ENCODE measurements around the gene EIF2A.

Gene EIF2A

DNA sequence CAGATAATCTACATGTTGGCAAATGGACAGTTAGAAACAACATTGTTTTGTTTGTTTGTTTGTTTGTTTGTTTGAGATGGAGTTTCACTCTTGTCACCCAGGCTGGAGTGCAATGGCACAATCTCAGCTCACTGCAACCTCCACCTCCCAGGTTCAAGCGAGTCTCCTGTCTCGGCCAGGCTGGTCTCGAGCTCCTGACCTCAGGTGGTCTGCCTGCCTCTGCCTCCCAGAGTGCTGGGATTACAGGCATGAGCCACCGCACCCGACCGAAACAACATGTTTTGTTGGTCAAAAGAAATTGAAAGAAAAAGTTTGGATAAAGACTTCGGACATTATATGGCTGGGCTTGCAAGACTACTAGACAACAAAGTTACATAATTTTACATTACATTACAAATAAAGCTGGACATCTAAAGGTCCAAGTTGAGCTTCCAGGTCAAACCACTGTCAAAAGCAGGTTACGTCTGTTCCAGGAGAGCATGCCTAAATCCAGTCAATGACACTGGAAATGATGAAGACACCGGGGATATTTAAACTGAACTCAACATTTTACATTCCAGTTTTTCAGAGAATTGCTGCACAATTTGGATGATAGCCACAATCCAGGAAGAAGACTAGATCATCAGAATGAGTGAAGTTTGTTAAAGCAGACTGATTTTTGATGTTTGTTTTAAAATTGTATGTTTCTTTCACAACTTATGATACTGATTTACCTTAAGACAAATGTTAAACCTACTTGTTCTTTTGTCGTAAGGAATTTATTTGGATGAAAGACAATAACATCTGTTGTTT lies 18.9 kb upstream of the EIF2A start:
- Histone ChIP-seq H3K4me1 (ENCODE audit: insufficient read depth, low read length) (no peaks in the 10 kb centered on the region), H3K36me3 (ENCODE audit: insufficient read depth, low read length) (no peaks in the 10 kb centered on the region), H3K4me2 (ENCODE audit: insufficient read depth, low read length) (no peak overlapping the region), H2AFZ (ENCODE audit: low read depth, low read length) (no peak overlapping the region), H3K79me2 (ENCODE audit: insufficient read depth, low read length) (no peaks in the 10 kb centered on the region), H3K9me3 (ENCODE audit: insufficient read depth, low read length, severe bottlenecking) (no peaks in the 10 kb centered on the region), H4K20me1 (ENCODE audit: insufficient read depth, low read length) (no peaks in the 10 kb centered on the region), H3K27ac (ENCODE audit: low read length) (no peak overlapping the region), H3K4me3 (ENCODE audit: low read depth in 1 of 2, low read length in 2 of 2) (no peak overlapping the region), H3K27me3 (ENCODE audit: insufficient read depth, low read length, poor library complexity) (no peaks in the 10 kb centered on the region), H3K9ac (ENCODE audit: low read depth, low read length) (no peak overlapping the region)
- DNase-seq, result no peak
- no peak for ATAC-seq (ENCODE audit: insufficient read depth, low read depth)
- TF ChIP-seq, protein P1, sequence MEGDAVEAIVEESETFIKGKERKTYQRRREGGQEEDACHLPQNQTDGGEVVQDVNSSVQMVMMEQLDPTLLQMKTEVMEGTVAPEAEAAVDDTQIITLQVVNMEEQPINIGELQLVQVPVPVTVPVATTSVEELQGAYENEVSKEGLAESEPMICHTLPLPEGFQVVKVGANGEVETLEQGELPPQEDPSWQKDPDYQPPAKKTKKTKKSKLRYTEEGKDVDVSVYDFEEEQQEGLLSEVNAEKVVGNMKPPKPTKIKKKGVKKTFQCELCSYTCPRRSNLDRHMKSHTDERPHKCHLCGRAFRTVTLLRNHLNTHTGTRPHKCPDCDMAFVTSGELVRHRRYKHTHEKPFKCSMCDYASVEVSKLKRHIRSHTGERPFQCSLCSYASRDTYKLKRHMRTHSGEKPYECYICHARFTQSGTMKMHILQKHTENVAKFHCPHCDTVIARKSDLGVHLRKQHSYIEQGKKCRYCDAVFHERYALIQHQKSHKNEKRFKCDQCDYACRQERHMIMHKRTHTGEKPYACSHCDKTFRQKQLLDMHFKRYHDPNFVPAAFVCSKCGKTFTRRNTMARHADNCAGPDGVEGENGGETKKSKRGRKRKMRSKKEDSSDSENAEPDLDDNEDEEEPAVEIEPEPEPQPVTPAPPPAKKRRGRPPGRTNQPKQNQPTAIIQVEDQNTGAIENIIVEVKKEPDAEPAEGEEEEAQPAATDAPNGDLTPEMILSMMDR (IDR thresholded peaks at IDR 0.05; ENCODE audit: borderline replicate concordance, extremely low read depth, low read length, poor library complexity, severe bottlenecking), result no peak
- TF ChIP-seq EZH2 (IDR thresholded peaks at IDR 0.05; ENCODE audit: borderline replicate concordance, low read depth, low read length, severe bottlenecking), result no peak

DNA sequence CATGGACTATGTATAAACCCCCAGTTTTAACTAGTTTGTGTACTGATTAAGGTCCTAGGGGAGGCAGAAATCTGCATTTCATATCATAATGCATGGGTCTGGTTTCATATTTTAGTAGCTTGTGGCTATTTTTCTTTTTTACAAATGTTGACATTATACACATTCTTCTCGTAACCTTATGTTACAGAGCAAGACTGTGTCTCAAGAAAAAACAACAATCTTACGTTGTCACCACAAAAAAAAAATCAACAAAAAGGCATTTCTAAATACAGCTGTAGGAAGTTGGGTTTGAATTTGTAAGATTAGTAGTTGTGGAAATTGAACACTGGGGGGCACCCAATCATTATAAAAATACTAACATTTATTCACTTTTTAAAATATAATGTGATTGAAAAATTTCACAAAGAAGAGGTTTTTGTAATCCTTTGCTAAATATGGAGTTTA lies 18.2 kb upstream of the EIF2A start:
- H3K79me2 ChIP-seq (ENCODE audit: insufficient read depth, low read length), result no peaks in the 10 kb centered on the region
- H3K4me2 ChIP-seq (ENCODE audit: insufficient read depth, low read length), result no peak overlapping the region
- H3K4me3 ChIP-seq (ENCODE audit: low read depth in 1 of 2, low read length in 2 of 2), result no peak overlapping the region
- H3K36me3 ChIP-seq (ENCODE audit: insufficient read depth, low read length), result no peaks in the 10 kb centered on the region
- H2AFZ ChIP-seq (ENCODE audit: low read depth, low read length), result no peak overlapping the region
- H3K27ac ChIP-seq (ENCODE audit: low read length), result no peak overlapping the region
- H3K9me3 ChIP-seq (ENCODE audit: insufficient read depth, low read length, severe bottlenecking), result no peaks in the 10 kb centered on the region
- no peaks in the 10 kb centered on the region for H3K27me3 ChIP-seq (ENCODE audit: insufficient read depth, low read length, poor library complexity)
- H3K9ac ChIP-seq (ENCODE audit: low read depth, low read length), result no peak overlapping the region
- ATAC-seq (ENCODE audit: insufficient read depth, low read depth) (0 out of 3 replicates have a peak, but pooled peaks have one; percentile 48), DNase-seq (no peak)
- H4K20me1 ChIP-seq (ENCODE audit: insufficient read depth, low read length), result no peaks in the 10 kb centered on the region
- TF ChIP-seq, protein P1 (IDR thresholded peaks at IDR 0.05; ENCODE audit: borderline replicate concordance, extremely low read depth, low read length, poor library complexity, severe bottlenecking), result peak; percentile 59
- TF ChIP-seq EZH2 (IDR thresholded peaks at IDR 0.05; ENCODE audit: borderline replicate concordance, low read depth, low read length, severe bottlenecking), result no peak
- no peaks in the 10 kb centered on the region for H3K4me1 ChIP-seq (ENCODE audit: insufficient read depth, low read length)

DNA sequence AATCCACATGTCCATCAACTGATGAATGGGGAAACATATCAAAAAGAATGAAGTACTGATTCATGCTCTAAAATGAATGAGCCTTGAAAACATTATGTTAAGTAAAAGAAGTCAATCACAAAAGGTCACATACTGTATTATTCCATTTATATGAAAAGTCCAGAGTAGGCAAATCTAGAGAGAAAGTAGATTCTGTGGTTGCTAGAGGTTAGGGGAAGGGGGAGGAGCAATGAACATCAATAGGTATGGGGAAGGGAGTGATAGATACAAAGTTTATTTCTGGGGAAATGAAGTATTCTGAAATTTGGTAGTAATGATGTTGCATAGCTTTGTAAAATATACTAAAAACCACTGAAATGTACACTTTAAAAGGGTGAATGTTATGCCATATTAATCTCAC lies 14.8 kb upstream of the EIF2A start:
- no peak for DNase-seq
- Histone ChIP-seq H3K4me3 (ENCODE audit: low read depth in 1 of 2, low read length in 2 of 2) (no peak overlapping the region), H2AFZ (ENCODE audit: low read depth, low read length) (no peak overlapping the region), H3K79me2 (ENCODE audit: insufficient read depth, low read length) (no peaks in the 10 kb centered on the region), H3K36me3 (ENCODE audit: insufficient read depth, low read length) (no peaks in the 10 kb centered on the region), H3K27me3 (ENCODE audit: insufficient read depth, low read length, poor library complexity) (no peaks in the 10 kb centered on the region), H3K9me3 (ENCODE audit: insufficient read depth, low read length, severe bottlenecking) (no peaks in the 10 kb centered on the region), H4K20me1 (ENCODE audit: insufficient read depth, low read length) (no peaks in the 10 kb centered on the region), H3K9ac (ENCODE audit: low read depth, low read length) (no peak overlapping the region), H3K4me1 (ENCODE audit: insufficient read depth, low read length) (no peaks in the 10 kb centered on the region), H3K4me2 (ENCODE audit: insufficient read depth, low read length) (no peak overlapping the region), H3K27ac (ENCODE audit: low read length) (no peak overlapping the region)
- no peak for ATAC-seq (ENCODE audit: insufficient read depth, low read depth)
- no peak for TF ChIP-seq EZH2 (IDR thresholded peaks at IDR 0.05; ENCODE audit: borderline replicate concordance, low read depth, low read length, severe bottlenecking)
- TF ChIP-seq, protein P1 (IDR thresholded peaks at IDR 0.05; ENCODE audit: borderline replicate concordance, extremely low read depth, low read length, poor library complexity, severe bottlenecking), result no peak

All from DND-41 (cell line).